ENCODE data around the gene RAD51B.

RAD51B gene

GRCh38 chr14:68315081-68315480, 495.5 kb downstream of the RAD51B start:
- DNase-seq = no peak

DNA sequence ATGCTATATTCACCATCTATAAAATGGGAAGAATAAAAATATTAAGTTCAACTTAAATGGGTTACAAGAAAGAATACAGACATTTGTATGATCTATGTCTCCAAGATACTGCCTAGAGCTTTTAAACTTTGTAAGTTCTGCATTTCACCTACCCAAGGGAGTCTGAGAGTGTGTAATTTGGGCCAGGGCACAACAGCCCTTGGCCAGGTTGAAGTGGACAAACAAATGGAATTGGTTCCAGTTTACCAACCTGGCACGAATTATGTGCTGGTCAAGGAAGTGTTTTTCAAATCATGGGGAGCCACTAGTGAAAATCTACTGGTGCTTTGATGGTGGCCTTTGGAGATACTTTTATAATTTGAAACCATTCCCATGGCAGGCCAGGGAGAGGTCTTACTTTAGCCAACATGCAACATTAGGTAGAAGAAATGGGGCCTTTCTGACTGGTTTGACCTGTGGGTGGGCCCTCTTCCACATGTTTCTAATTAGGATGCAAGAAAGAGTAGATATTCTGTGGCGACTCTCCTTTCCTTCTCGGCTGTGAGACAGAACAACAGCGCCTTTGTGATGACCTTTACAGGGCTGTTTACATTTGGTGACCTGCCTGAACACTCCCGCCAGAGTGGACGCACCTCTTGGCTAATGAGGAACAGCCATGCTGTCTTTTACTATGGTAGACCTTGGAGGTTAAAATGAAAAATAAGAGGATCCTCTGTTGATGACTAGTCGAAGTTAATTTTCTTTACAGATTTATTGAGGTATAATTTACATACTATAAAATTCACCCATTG, 496.7 kb downstream of the RAD51B start:
- DNase-seq = no peak

GRCh38 chr14:68317239-68317638, 497.7 kb downstream of the RAD51B start:
- DNase-seq = no peak

DNA sequence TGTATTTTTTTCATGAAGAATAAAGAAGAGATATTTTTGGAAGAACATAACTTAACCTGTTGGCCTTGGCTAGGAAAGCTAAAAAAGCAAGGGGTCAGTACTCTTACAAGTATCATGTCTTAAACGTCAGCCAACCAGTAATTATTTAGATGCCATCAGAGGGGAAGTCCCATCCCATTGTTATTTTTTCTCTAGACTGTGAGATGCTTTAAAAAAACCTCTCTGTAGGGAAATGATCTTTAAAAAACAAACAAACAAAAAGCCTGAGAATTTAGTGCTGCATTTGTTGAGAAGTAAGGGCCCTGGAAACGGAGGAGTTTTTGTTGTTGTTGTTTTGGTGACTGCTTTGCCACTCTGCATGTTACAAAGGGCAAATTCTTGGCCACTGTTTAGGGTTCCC, 499.2 kb downstream of the RAD51B start:
- no peak for DNase-seq

GRCh38 chr14:68320495-68320894, 500.9 kb downstream of the RAD51B start:
- DNase-seq = no peak

DNA sequence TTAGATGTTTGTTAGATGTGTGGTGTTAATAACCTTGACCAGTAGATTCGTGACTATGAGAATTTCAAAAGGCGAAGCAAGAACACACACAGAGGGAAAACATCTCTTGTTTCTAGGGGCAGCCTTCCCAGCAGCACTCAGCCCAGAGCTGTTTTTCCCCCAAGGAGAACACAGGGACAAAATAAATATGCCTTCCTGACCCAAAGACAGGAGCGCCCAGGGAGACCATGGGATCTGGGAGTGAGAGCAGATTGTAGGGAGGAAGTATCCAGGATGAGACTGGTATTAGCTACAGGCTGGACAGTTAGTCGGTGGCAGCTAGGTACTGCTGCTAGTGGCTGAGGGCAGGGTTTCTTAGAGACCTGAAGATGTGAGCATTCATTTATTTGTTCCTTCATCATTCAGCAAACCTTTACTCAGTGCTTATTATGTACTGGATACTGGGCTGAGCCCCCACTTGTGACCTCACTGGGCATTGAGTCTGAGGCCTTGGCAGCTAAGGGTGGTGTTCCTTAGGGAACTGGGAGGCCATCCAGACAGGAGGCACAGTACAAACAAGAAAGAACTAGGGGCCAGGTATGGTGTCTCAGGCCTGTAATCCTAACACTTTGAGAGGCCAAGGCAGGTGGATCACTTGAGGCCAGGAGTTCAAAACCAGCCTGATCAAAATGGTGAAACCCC, 503.5 kb downstream of the RAD51B start:
- no peak for DNase-seq

- DNase-seq = no peak
Measured at GRCh38 chr14:68325267-68325807, 505.8 kb downstream of the RAD51B start.

- no peak for DNase-seq
Measured at GRCh38 chr14:68327231-68327630, 507.7 kb downstream of the RAD51B start.

GRCh38 chr14:68328509-68328908, 508.9 kb downstream of the RAD51B start:
- DNase-seq = no peak

GRCh38 chr14:68331426-68331825, 511.8 kb downstream of the RAD51B start:
- no peak for DNase-seq

- no peak for DNase-seq
Measured at GRCh38 chr14:68331991-68332390, 512.4 kb downstream of the RAD51B start.

- no peak for DNase-seq
Measured at GRCh38 chr14:68333262-68333661, 513.7 kb downstream of the RAD51B start.

DNA sequence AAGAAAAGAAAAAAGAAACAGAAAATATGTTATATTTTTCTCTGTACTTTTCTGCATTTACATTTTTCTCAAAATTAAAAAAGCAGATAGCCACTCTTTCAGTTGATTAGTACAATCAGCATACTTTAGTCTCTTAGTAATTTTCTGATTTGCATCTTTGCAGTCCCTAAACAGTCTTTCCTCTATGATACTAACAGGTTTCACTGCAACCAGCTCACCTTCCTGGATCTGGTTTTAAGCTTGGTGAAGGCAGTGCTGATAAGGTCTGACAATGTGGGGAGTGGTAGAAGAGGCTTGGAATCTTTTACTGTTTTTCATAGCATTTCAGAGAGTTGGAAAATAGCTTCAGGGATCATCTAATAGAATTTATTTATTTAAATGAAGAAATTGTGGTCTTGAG, 515.7 kb downstream of the RAD51B start:
- no peak for DNase-seq

DNA sequence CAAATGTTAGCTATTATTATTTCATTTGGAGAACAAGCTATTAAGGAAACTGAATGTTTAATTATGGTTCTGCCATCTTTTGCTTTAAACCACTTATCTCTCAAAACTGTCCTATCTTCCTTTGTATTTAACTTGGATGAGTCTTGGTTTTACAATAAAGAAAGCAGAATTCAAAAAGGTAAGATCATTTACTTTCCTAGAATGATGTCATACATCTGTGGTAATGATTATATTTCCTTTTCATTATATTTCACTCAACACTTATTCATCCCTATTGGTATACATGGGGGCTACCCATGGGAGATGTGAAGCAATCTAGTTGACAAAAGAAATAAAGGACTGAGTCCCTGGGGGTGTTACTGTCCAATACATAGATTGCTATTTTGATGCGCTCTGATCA, 516.6 kb downstream of the RAD51B start:
- no peak for DNase-seq

- DNase-seq = no peak
Measured at GRCh38 chr14:68337279-68337678, 517.7 kb downstream of the RAD51B start.

DNA sequence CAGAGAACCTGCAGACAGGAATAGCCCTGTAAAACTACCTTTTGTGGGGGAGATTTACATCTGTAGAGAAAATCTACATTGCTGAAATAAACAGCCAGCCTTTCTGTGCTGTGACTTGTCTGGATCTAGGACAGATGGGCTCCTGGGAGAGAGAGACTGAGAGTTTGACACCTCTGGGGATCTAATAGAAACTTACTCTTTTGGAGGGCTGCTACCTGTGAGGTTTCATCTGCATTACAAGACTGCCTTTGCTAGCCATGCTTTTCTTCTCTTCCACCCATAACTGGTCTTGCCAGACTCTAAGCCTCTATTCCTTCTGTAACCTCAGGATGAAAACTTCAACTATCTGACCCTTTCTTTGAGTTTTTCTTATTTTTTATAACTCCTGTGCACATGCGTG, 520.7 kb downstream of the RAD51B start:
- no peak for DNase-seq

- DNase-seq = no peak
Measured at GRCh38 chr14:68341411-68342212, 522.0 kb downstream of the RAD51B start.

GRCh38 chr14:68342216-68342763, 522.7 kb downstream of the RAD51B start:
- no peak for DNase-seq

DNA sequence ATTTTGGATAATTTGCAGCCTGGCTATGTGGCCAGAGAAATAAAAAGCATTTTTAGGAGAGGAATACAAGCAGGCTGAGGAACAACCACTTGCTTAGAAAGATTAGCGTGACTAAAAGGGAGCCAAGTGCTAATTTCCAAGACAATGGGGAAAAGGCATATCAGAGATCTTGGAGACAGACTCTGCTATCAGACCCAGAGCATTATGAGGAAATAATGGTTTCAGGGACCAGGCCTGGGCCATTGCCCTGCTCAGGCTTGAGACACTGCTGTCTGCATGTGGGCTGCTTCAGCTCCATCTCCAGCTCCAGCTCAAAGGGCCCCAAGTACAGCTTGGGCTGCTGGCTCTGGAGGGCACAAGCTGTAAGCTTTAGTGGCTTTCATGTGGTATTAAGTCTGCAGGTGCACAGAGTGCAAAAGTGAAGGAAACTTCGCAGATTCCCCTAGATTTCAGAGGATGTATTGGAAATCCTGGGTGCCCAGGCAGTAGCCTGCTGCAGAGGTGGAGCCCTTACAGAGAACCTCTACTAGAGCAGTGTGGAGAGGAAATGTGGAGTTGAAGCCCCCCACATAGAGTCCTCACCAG, 524.0 kb downstream of the RAD51B start:
- no peak for DNase-seq

- DNase-seq = no peak
Measured at GRCh38 chr14:68345738-68346137, 526.2 kb downstream of the RAD51B start.

DNA sequence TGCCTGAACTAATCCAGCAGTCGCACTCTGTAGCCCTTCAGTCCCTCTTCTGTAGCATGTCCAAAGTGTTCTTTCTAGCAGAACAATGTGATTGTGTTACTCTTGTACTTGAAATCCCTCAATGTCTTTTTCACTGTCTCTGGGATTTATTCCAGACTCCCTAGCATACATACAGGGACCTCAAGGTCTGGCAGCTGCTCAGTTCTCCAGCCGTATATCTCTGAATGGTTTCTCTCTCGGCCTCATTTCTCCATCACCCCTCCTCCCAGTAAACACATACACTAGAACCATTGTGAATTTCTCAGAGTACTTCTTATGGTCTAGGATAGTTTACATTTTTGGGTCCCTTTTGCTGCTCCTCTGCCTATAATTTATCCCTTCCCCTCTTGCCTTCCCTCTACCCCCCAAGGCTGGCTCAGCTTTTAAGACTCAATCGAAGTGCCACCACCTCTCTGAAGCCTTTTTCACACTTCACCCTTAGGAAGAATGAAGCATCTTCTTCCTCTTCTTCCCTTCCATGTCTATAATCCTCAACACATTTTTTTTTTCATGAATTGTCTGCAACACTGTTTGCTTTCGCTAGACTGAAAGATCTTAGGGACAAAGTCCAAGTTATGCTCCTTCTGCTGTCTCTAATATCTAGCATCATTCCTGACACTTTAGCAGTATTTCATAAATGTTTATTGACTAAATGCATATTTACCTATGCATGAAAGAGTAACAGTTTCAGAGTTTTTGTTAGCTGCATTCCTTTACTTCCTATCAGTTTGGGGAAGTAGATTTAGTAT, 527.2 kb downstream of the RAD51B start:
- DNase-seq = no peak
